GM12878 (cell line): ENCODE results near the gene ZDHHC14.

Source experiments
- CBX3 ChIP-seq: fragments of 200-600 bp; sonication (generic); IDR thresholded peaks from 2 replicates; pipeline ENCODE4 v1.6.1; 2016; ENCODE audit warnings: low read depth, borderline replicate concordance
- CBX5 ChIP-seq: sonication (generic); IDR thresholded peaks from 2 replicates; pipeline ENCODE4 v1.6.1; 2016; ENCODE audit warnings: low read depth, moderate library complexity, mild to moderate bottlenecking, inconsistent platforms
- EZH2 ChIP-seq: IDR thresholded peaks from 2 replicates; pipeline ENCODE4 v1.6.1; 2012; ENCODE audit warnings: low read depth, mild to moderate bottlenecking, control low read depth, inconsistent platforms, low read length, borderline replicate concordance; ENCODE audit not compliant: control insufficient read depth
- FOXM1 ChIP-seq: IDR thresholded peaks from 2 replicates; pipeline ENCODE4 v1.6.1; 2012; ENCODE audit warnings: low read depth, mild to moderate bottlenecking, inconsistent platforms, low read length, moderate library complexity
- POLR2AphosphoS5 ChIP-seq: IDR thresholded peaks from 2 replicates; pipeline ENCODE4 v1.6.1; 2011; ENCODE audit warnings: mild to moderate bottlenecking, low read length, inconsistent platforms
- RAD21 ChIP-seq: IDR thresholded peaks from 2 replicates; pipeline ENCODE4 v1.6.1; 2011; ENCODE audit warnings: mild to moderate bottlenecking, low read depth, low read length, moderate library complexity; ENCODE audit not compliant: insufficient read depth
- SP1 ChIP-seq: IDR thresholded peaks from one replicate; pipeline ENCODE4 v1.6.1; 2011; ENCODE audit warnings: low read depth, low read length
- TCF7 ChIP-seq: IDR thresholded peaks from 2 replicates; pipeline ENCODE4 v1.6.1; 2014; ENCODE audit warnings: antibody characterized with exemption, borderline replicate concordance
- TF ChIP-seq, protein P1 (sequence below): IDR thresholded peaks from 2 replicates; pipeline ENCODE4 v1.6.1; 2011; ENCODE audit warnings: mild to moderate bottlenecking, low read depth, low read length, moderate library complexity; ENCODE audit not compliant: insufficient replicate concordance

DNA sequence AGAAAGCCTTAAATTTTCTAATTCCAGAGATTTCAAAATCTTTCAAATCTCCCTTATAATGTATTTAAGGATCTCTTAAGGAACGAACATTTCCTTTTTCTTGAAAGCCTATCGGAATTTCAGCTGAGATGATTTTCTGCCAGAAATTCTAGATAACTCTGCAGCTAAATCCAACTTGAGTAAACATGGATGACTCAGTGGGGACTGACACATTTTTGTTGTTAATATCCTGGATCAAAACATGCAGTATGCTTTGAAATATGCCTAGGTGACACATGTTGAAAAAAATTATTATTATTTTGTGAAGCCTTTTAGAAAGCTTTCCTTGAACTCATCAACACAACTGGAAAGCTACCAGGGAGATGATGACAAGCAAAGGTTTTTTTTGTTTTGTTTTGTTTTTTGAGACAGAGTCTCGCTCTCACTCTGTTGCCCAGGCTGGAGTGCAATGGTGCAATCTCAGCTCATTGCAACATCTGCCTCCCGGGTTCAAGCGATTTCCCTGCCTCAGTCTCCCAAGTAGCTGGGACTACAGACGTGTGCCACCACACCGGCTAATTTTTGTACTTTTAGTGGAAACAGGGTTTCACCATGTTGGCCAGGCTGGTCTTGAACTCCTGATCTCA, 302.0 kb downstream of the ZDHHC14 start:
- TF ChIP-seq SP1: no peak
- TF ChIP-seq, protein P1, sequence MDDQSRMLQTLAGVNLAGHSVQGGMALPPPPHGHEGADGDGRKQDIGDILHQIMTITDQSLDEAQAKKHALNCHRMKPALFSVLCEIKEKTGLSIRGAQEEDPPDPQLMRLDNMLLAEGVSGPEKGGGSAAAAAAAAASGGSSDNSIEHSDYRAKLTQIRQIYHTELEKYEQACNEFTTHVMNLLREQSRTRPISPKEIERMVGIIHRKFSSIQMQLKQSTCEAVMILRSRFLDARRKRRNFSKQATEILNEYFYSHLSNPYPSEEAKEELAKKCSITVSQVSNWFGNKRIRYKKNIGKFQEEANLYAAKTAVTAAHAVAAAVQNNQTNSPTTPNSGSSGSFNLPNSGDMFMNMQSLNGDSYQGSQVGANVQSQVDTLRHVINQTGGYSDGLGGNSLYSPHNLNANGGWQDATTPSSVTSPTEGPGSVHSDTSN: no peak
- TF ChIP-seq TCF7: no peak
- no peak for TF ChIP-seq RAD21
- no peak for TF ChIP-seq POLR2AphosphoS5
- no peak for TF ChIP-seq CBX3
- no peak for TF ChIP-seq CBX5
- TF ChIP-seq EZH2: no peak
- TF ChIP-seq FOXM1: no peak
